PFSK-1 (cell line): ENCODE measurements around the gene CACNA1C.

Source experiments
- POLR2AphosphoS5 ChIP-seq: IDR thresholded peaks from 2 replicates; pipeline ENCODE4 v1.6.1; 2012; ENCODE audit warnings: low read depth, mild to moderate bottlenecking, control low read depth, low read length, moderate library complexity
- TF ChIP-seq, protein P1 (sequence below), 2 experiments: IDR thresholded peaks; 2 replicates each; pipeline versions ENCODE4 v1.6.1 to v1.8.0; 2011 to 2012; ENCODE audit warnings: low read depth in 2 of 2, low read length in 2 of 2, control low read depth in 1 of 2, inconsistent platforms in 1 of 2, mild to moderate bottlenecking in 1 of 2, moderate library complexity in 1 of 2; ENCODE audit not compliant: insufficient read depth in 1 of 2

- TF ChIP-seq, protein P1, sequence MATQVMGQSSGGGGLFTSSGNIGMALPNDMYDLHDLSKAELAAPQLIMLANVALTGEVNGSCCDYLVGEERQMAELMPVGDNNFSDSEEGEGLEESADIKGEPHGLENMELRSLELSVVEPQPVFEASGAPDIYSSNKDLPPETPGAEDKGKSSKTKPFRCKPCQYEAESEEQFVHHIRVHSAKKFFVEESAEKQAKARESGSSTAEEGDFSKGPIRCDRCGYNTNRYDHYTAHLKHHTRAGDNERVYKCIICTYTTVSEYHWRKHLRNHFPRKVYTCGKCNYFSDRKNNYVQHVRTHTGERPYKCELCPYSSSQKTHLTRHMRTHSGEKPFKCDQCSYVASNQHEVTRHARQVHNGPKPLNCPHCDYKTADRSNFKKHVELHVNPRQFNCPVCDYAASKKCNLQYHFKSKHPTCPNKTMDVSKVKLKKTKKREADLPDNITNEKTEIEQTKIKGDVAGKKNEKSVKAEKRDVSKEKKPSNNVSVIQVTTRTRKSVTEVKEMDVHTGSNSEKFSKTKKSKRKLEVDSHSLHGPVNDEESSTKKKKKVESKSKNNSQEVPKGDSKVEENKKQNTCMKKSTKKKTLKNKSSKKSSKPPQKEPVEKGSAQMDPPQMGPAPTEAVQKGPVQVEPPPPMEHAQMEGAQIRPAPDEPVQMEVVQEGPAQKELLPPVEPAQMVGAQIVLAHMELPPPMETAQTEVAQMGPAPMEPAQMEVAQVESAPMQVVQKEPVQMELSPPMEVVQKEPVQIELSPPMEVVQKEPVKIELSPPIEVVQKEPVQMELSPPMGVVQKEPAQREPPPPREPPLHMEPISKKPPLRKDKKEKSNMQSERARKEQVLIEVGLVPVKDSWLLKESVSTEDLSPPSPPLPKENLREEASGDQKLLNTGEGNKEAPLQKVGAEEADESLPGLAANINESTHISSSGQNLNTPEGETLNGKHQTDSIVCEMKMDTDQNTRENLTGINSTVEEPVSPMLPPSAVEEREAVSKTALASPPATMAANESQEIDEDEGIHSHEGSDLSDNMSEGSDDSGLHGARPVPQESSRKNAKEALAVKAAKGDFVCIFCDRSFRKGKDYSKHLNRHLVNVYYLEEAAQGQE (IDR thresholded peaks at IDR 0.05; ENCODE audit: insufficient read depth in 1 of 2, low read depth in 2 of 2, low read length in 2 of 2): no peak
- TF ChIP-seq POLR2AphosphoS5: no peak
These were observed 23.9 kb downstream of the CACNA1C start for GRCh38 chr12:2076728-2077127.
